K562 (cell line): Measurements from ENCODE around the gene VSTM1. TPM values are rescaled to one million over a fixed set of nuclear protein-coding genes. Genes with fewer than 3 reads are reported as not detected.

Experiments used
- BRCA1 ChIP-seq, 2 experiments: fragments of 450-650 bp in 1 of 2; sonication (generic) in 1 of 2; formaldehyde crosslinking in 1 of 2; IDR thresholded peaks; 2 replicates each; pipeline versions ENCODE4 v1.5.0 to v1.6.1; 2017 to 2020; ENCODE audit warnings: mild to moderate bottlenecking in 1 of 2, missing genetic modification reagents in 1 of 2
- HOXB6 ChIP-seq: fragments of 250-450 bp; sonication (Bioruptor Pico); IDR thresholded peaks from 2 replicates; pipeline ENCODE4 v1.5.1; 2022; ENCODE audit warnings: mild to moderate bottlenecking, borderline replicate concordance
- MGA ChIP-seq: fragments of 450-650 bp; IDR thresholded peaks from 2 replicates; pipeline ENCODE4 v1.6.1; 2016; ENCODE audit warnings: mild to moderate bottlenecking, moderate library complexity
- NONO ChIP-seq, 2 experiments: fragments of 200-400 bp in 1 of 2; fragments of 450-650 bp in 1 of 2; formaldehyde crosslinking in 1 of 2; IDR thresholded peaks; 2 replicates each; pipeline ENCODE4 v1.6.1; 2017; ENCODE audit warnings: low read depth in 2 of 2, mild to moderate bottlenecking in 2 of 2, moderate library complexity in 2 of 2, low read length in 1 of 2
- PATZ1 ChIP-seq: fragments of 250-450 bp; sonication (Bioruptor Pico); IDR thresholded peaks from 2 replicates; pipeline ENCODE4 v1.5.0; 2020; ENCODE audit warnings: mild to moderate bottlenecking, borderline replicate concordance
- XRCC5 ChIP-seq: fragments of 200-400 bp; formaldehyde crosslinking; IDR thresholded peaks from 2 replicates; pipeline ENCODE4 v1.6.1; 2017; ENCODE audit warnings: low read depth, mild to moderate bottlenecking, low read length
- polyA plus RNA-seq, 8 experiments: library from polyadenylated mRNA; depleted of rRNA in 4 of 8; stranded (reverse) in 5 of 8; unstranded in 3 of 8; fragments of >200 nt; fragmentation: Nextera tagmentation in 2 of 8; fragmentation: Illumina TruSeq in 1 of 8; extraction: Ambion mirVana in 2 of 8; extraction: Trizol in 1 of 8; gene quantifications; 2 replicates each; pipeline versions ENCODE4 v1.2.1 to v1.2.3, GENCODE V29; 2011 to 2014; ENCODE audit warnings: inconsistent platforms in 1 of 8, missing spikeins in 1 of 8
- total RNA-seq, 7 experiments: library from RNA; depleted of rRNA in 6 of 7; stranded (reverse); fragments of >200 nt in 6 of 7; fragmentation: Illumina TruSeq in 2 of 7; extraction: Trizol in 2 of 7; gene quantifications; 2 replicates each; pipeline versions ENCODE4 v1.2.1 to v1.2.3, GENCODE V29; 2011 to 2021; ENCODE audit warnings: low replicate concordance in 1 of 7
- TF ChIP-seq, protein P1 (sequence below): IDR thresholded peaks from 2 replicates; pipeline ENCODE4 v1.6.1; 2011; ENCODE audit warnings: borderline replicate concordance, low read depth, mild to moderate bottlenecking, moderate library complexity, low read length; ENCODE audit not compliant: insufficient read depth, poor library complexity, severe bottlenecking
- TF ChIP-seq, protein P2 (sequence below): fragments of 250-450 bp; sonication (Bioruptor Pico); IDR thresholded peaks from 2 replicates; pipeline ENCODE4 v1.4.0; 2020; ENCODE audit warnings: mild to moderate bottlenecking, moderate library complexity

VSTM1 gene
- total and polyA plus RNA-seq, 9 of the 15 experiments (the other 6 are each of a cell fraction or from before 2014, with no cell fraction given) = not detected

- no peak for TF ChIP-seq BRCA1 (IDR thresholded peaks at IDR 0.05)
- no peak; the same call in 1 of the 2 replicates for TF ChIP-seq BRCA1 (CRISPR knock-in tag; IDR thresholded peaks at IDR 0.05)
- no peak for TF ChIP-seq MGA
- no peak for TF ChIP-seq NONO (IDR thresholded peaks at IDR 0.05; ENCODE audit: low read depth in 2 of 2, low read length in 1 of 2)
- no peak for TF ChIP-seq HOXB6 (CRISPR knock-in tag)
- TF ChIP-seq PATZ1 (CRISPR knock-in tag) = no peak
- TF ChIP-seq XRCC5 = no peak
- TF ChIP-seq, protein P1, sequence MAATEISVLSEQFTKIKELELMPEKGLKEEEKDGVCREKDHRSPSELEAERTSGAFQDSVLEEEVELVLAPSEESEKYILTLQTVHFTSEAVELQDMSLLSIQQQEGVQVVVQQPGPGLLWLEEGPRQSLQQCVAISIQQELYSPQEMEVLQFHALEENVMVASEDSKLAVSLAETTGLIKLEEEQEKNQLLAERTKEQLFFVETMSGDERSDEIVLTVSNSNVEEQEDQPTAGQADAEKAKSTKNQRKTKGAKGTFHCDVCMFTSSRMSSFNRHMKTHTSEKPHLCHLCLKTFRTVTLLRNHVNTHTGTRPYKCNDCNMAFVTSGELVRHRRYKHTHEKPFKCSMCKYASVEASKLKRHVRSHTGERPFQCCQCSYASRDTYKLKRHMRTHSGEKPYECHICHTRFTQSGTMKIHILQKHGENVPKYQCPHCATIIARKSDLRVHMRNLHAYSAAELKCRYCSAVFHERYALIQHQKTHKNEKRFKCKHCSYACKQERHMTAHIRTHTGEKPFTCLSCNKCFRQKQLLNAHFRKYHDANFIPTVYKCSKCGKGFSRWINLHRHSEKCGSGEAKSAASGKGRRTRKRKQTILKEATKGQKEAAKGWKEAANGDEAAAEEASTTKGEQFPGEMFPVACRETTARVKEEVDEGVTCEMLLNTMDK = no peak
- TF ChIP-seq, protein P2, sequence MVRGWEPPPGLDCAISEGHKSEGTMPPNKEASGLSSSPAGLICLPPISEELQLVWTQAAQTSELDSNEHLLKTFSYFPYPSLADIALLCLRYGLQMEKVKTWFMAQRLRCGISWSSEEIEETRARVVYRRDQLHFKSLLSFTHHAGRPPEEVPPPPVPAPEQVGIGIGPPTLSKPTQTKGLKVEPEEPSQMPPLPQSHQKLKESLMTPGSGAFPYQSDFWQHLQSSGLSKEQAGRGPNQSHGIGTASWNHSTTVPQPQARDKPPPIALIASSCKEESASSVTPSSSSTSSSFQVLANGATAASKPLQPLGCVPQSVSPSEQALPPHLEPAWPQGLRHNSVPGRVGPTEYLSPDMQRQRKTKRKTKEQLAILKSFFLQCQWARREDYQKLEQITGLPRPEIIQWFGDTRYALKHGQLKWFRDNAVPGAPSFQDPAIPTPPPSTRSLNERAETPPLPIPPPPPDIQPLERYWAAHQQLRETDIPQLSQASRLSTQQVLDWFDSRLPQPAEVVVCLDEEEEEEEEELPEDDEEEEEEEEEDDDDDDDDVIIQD (CRISPR knock-in tag) = no peak
Observed at GRCh38 chr19:54102421-54103169, 38.9 kb upstream of the VSTM1 start, which contains the start of gene NDUFA3 (continued).
